ENCODE measurements around the gene CAPZA2.
"Not testable (repeated sequence)": the region's sequence is repeated elsewhere in the genome, so short reads cannot be mapped to it uniquely, and the experiment has no call there.

The CAPZA2 gene

GRCh38 chr7:116920359-116920758, 58.0 kb downstream of the CAPZA2 start:
- no peak for DNase-seq (ENCODE audit: low read depth)

- no peak for DNase-seq (ENCODE audit: low read depth)
Observed at GRCh38 chr7:116922545-116922944, 60.2 kb downstream of the CAPZA2 start.

- DNase-seq (ENCODE audit: low read depth): no peak
Observed at GRCh38 chr7:116924741-116925140, 62.4 kb downstream of the CAPZA2 start.

- DNase-seq (ENCODE audit: low read depth): no peak
Observed at GRCh38 chr7:116929021-116929420, 66.6 kb downstream of the CAPZA2 start.

GRCh38 chr7:116929914-116930913, 67.8 kb downstream of the CAPZA2 start:
- peak; percentile 37 for DNase-seq (ENCODE audit: low read depth)

- no peak for DNase-seq (ENCODE audit: low read depth)
Observed at GRCh38 chr7:116932566-116932965, 70.2 kb downstream of the CAPZA2 start.

- DNase-seq (ENCODE audit: low read depth): no peak
Observed at GRCh38 chr7:116933465-116933864, 71.1 kb downstream of the CAPZA2 start.

GRCh38 chr7:116934580-116934979, 72.2 kb downstream of the CAPZA2 start:
- DNase-seq (ENCODE audit: low read depth): no peak

GRCh38 chr7:116936844-116937243, 74.5 kb downstream of the CAPZA2 start:
- not testable (repeated sequence) for DNase-seq (ENCODE audit: low read depth)

GRCh38 chr7:116938678-116939077, 76.3 kb downstream of the CAPZA2 start:
- no peak for DNase-seq (ENCODE audit: low read depth)

GRCh38 chr7:116940689-116941370, 78.4 kb downstream of the CAPZA2 start:
- no peak for DNase-seq (ENCODE audit: low read depth)

- DNase-seq (ENCODE audit: low read depth): no peak
Observed at GRCh38 chr7:116942504-116942903, 80.1 kb downstream of the CAPZA2 start.

GRCh38 chr7:116948934-116949333, 86.5 kb downstream of the CAPZA2 start:
- no peak for DNase-seq (ENCODE audit: low read depth)

- DNase-seq (ENCODE audit: low read depth): no peak
Observed at GRCh38 chr7:116949941-116950801, 87.8 kb downstream of the CAPZA2 start.

GRCh38 chr7:116950889-116951351, 88.5 kb downstream of the CAPZA2 start:
- no peak for DNase-seq (ENCODE audit: low read depth)

- no peak for DNase-seq (ENCODE audit: low read depth)
Observed at GRCh38 chr7:116951366-116952292, 89.2 kb downstream of the CAPZA2 start.

GRCh38 chr7:116952635-116953371, 90.4 kb downstream of the CAPZA2 start:
- no peak for DNase-seq (ENCODE audit: low read depth)

- DNase-seq (ENCODE audit: low read depth): peak; percentile 55
Observed at GRCh38 chr7:116953372-116953905, 91.1 kb downstream of the CAPZA2 start, which contains the start of gene ST7. Gene ST7, plus strand, starts transcription at chr7:116953501. Its CDS starts 40 bp downstream, at chr7:116953541.

GRCh38 chr7:116953906-116954838, 91.8 kb downstream of the CAPZA2 start:
- no peak for DNase-seq (ENCODE audit: low read depth)

All from stimulated activated CD8-positive, alpha-beta memory T cell treated with anti-CD3 and anti-CD28 coated beads, Interleukin-12 subunit alpha, Interleukin-12 subunit beta, amount 100 ng/mL, for 4 hours (primary cell).